BLaER1 treated with 17β-estradiol and CSF1 and Interleukin-3, amounts not matched to agents 10 nM and 100 nM (cell line): ENCODE measurements around the gene TRMT1.

Experiments used
- H3K27ac ChIP-seq, 11 experiments: shearing (Covaris generic); formaldehyde crosslinking; 2 replicates each; pipeline ENCODE4 v1.8.1; 2022
- H3K27me3 ChIP-seq, 11 experiments: shearing (Covaris generic); formaldehyde crosslinking; 2 replicates each; pipeline ENCODE4 v1.8.1; 2022
- H3K36me3 ChIP-seq, 11 experiments: shearing (Covaris generic); formaldehyde crosslinking; 2 replicates each; pipeline ENCODE4 v1.8.1; 2022
- H3K4me1 ChIP-seq, 10 experiments: shearing (Covaris generic); formaldehyde crosslinking; 2 replicates each; pipeline ENCODE4 v1.8.1; 2022
- H3K4me2 ChIP-seq, 11 experiments: shearing (Covaris generic); formaldehyde crosslinking; 2 replicates each; pipeline ENCODE4 v1.8.1; 2022
- H3K4me3 ChIP-seq, 10 experiments: shearing (Covaris generic); formaldehyde crosslinking; 2 replicates each; pipeline ENCODE4 v1.8.1; 2022
- H3K9ac ChIP-seq, 11 experiments: shearing (Covaris generic); formaldehyde crosslinking; 2 replicates each; pipeline ENCODE4 v1.8.1; 2022
- H3K9me3 ChIP-seq, 11 experiments: shearing (Covaris generic); formaldehyde crosslinking; replicated peaks in 1 of 11; 2 replicates each; pipeline ENCODE4 v1.8.1; 2022
- H4K20me1 ChIP-seq, 11 experiments: shearing (Covaris generic); formaldehyde crosslinking; 2 replicates each; pipeline ENCODE4 v1.8.1; 2022
- Cebpa-rat ChIP-seq, 11 experiments: shearing (Covaris generic); IDR thresholded peaks; 2 replicates each; pipeline ENCODE4 v1.8.1; 2022

TRMT1 gene

GRCh38 chr19:13089857-13090507, 26.6 kb downstream of the TRMT1 start:
- Histone ChIP-seq H3K4me1 (peaks cover 49 to 73% (median 67%) of the 10 kb centered on the region in 10 experiments), H4K20me1 (peaks cover 0 to 15% (median 0%) of the 10 kb centered on the region in 11 experiments; a peak in 4 of 22 replicates), H3K36me3 (peaks cover 0 to 12% (median 5%) of the 10 kb centered on the region in 11 experiments; a peak in 7 of 22 replicates), H3K27ac (peak overlapping the region in 8 of 11 experiments; percentile 32 to 79 (median 72); a peak in 13 of 22 replicates), H3K4me3 (no peak overlapping the region; a peak in 2 of 20 replicates), H3K9me3 (no peaks in the 10 kb centered on the region), H3K9ac (peak overlapping the region in 9 of 11 experiments; percentile 24 to 75 (median 63); a peak in 15 of 22 replicates), H3K27me3 (no peaks in the 10 kb centered on the region), H3K4me2 (peak overlapping the region in 9 of 11 experiments; percentile 79 to 100 (median 96); a peak in 19 of 22 replicates)
- TF ChIP-seq Cebpa-rat (IDR thresholded peaks at IDR 0.05) = no peak

DNA sequence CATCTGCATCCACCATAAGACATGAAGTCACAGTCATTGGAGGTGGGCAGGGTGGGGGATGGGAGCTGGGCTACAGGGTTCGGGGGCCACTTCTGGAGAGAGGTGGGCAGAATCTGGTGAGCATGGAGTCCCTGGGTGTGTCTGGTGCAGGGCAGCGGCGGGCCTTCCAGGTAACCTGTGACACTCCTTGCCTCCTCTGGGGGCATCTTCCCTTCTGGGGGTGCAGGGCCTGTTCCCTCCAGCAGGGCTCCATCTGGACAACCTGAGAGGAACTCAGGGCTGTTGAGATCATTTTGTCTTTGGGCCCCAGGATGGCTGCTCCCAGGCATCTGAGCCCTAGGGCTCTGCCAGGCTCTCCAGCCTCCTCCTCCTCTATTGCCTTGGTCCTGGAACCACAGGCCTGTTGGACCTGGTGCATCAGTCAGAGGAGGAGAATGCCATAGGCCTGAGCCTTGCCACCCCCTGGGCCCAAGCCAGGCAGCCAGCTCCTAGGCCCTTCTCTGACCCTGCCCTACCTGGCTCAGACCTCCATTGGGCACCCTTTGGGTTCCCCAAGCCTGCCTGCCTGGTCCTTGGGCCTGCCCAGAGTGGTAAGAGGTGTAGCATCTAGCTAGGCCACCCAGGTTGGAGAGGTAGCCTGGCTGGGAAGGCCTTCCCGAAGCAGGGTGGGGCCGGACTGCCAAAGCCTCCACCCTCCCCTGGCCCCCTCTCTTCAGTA, 27.2 kb downstream of the TRMT1 start:
- Histone ChIP-seq H3K4me2 (peak overlapping the region in 9 of 11 experiments; percentile 79 to 100 (median 96); a peak in 17 of 22 replicates), H3K9ac (peak overlapping the region in 7 of 11 experiments; percentile 24 to 75 (median 70); a peak in 9 of 22 replicates), H3K36me3 (peaks cover 0 to 12% (median 5%) of the 10 kb centered on the region in 11 experiments; a peak in 7 of 22 replicates), H3K4me1 (peaks cover 43 to 67% (median 60%) of the 10 kb centered on the region in 10 experiments), H4K20me1 (peaks cover 0 to 12% (median 0%) of the 10 kb centered on the region in 11 experiments; a peak in 3 of 22 replicates), H3K4me3 (no peak overlapping the region; a peak in 1 of 20 replicates), H3K27ac (peak overlapping the region in 7 of 11 experiments; percentile 8 to 79 (median 73); a peak in 11 of 22 replicates), H3K27me3 (no peaks in the 10 kb centered on the region), H3K9me3 (no peaks in the 10 kb centered on the region)
- TF ChIP-seq Cebpa-rat (IDR thresholded peaks at IDR 0.05) = no peak

DNA sequence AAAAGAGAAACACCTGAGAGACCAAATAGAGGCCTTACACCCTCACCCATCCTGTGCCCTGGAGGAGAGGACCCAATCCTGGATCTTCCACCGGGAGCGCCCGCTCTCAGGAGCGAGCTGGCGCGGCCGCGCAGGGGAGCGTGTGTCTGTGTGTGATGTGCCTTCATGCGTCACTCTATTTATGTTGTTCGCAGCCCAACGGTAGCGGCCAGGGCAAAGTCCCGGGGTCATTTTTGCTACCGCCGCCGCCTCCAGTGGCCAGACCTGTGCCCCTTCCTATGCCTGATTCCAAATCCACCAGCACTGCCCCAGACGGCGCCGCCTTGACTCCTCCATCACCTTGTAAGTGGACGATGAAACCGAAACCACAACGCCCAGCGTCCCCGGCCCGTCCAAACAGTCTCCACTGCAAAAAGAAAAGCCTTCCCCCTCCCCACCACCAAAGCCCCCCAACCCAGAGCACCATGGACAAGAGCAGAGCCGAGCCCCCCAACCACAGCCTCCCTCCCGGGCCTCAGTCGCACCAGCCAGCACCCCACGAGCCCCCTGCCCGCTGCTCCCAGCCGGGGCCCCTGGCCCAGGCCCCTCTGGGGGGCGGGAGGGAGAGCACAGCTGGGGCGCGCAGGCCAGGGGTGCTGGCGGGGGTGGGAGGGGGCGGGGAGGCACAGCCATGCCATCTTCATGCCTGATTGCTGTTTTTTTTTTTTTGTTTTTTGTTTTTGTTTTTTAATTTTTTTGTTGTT, 28.6 kb downstream of the TRMT1 start:
- Histone ChIP-seq H3K27ac (no peak overlapping the region), H3K36me3 (peaks cover 0 to 22% (median 13%) of the 10 kb centered on the region in 11 experiments; a peak in 11 of 22 replicates), H3K9me3 (no peaks in the 10 kb centered on the region), H3K4me3 (no peak overlapping the region), H3K4me1 (peaks cover 30 to 54% (median 47%) of the 10 kb centered on the region in 10 experiments), H3K27me3 (no peaks in the 10 kb centered on the region), H3K9ac (no peak overlapping the region), H4K20me1 (peaks cover 0 to 8% (median 0%) of the 10 kb centered on the region in 11 experiments; a peak in 1 of 22 replicates), H3K4me2 (no peak overlapping the region)
- no peak for TF ChIP-seq Cebpa-rat (IDR thresholded peaks at IDR 0.05)

- no peak overlapping the region for H3K4me3 ChIP-seq
- peaks cover 0 to 26% (median 17%) of the 10 kb centered on the region in 11 experiments; a peak in 11 of 22 replicates for H3K36me3 ChIP-seq
- H3K4me2 ChIP-seq = no peak overlapping the region
- H3K27me3 ChIP-seq = no peaks in the 10 kb centered on the region
- H3K9me3 ChIP-seq = no peaks in the 10 kb centered on the region
- no peak overlapping the region for H3K9ac ChIP-seq
- no peak overlapping the region for H3K27ac ChIP-seq
- no peak for TF ChIP-seq Cebpa-rat (IDR thresholded peaks at IDR 0.05)
- peaks cover 28 to 47% (median 40%) of the 10 kb centered on the region in 10 experiments for H3K4me1 ChIP-seq
- peaks cover 0 to 12% (median 0%) of the 10 kb centered on the region in 11 experiments; a peak in 1 of 22 replicates for H4K20me1 ChIP-seq
Measured at GRCh38 chr19:13087295-13087694, 29.2 kb downstream of the TRMT1 start.

DNA sequence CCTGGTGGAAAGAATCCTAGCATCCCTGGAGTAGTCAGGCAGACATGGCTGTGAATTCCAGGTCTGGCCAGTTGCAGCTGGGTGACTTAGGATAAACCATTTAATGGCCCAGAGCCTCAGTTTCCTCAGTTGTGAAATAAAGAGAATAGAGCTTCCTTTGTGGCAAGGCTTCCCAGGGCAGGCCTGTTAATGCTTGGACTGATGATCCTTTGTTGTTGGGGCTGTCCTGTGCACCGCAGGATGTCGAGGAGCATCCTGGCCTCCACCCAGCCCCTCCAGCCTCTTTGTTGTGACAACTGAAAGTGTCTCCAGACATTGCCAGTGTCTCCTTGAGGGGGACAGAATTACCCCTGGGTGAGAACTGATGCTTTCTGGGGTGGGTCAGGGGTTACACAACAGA, 30.2 kb downstream of the TRMT1 start:
- Histone ChIP-seq H4K20me1 (peaks cover 0 to 12% (median 0%) of the 10 kb centered on the region in 11 experiments; a peak in 1 of 22 replicates), H3K9me3 (no peaks in the 10 kb centered on the region), H3K9ac (no peak overlapping the region), H3K4me3 (no peak overlapping the region), H3K27me3 (no peaks in the 10 kb centered on the region), H3K36me3 (peaks cover 0 to 36% (median 22%) of the 10 kb centered on the region in 11 experiments; a peak in 14 of 22 replicates), H3K4me2 (peak overlapping the region in 1 of 11 experiments; percentile 45; a peak in 3 of 22 replicates), H3K4me1 (peaks cover 19 to 37% (median 30%) of the 10 kb centered on the region in 10 experiments), H3K27ac (no peak overlapping the region)
- TF ChIP-seq Cebpa-rat (IDR thresholded peaks at IDR 0.05) = no peak

DNA sequence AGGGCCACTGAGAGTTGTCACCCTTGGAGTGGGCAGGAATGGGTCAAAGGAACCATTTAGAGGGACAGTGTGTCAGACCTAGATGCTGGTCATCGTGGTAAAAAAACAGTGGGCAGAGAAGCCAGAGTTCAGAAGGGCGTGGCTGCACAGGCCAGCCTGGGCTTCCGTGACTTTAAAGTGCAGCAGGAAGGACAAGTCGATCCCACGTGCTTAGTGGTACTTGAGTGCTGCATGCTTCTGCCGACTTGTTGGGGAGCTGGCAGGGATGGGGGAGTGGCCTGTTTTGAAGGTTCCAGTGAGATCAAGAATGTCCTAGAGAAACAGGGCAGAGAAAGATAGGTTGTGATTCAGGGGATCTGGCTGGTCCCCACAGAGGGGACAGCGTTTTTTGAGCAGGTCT, 30.9 kb downstream of the TRMT1 start:
- Histone ChIP-seq H3K27ac (no peak overlapping the region), H3K4me3 (no peak overlapping the region), H3K36me3 (peaks cover 0 to 40% (median 26%) of the 10 kb centered on the region in 11 experiments; a peak in 14 of 22 replicates), H3K4me1 (peaks cover 12 to 30% (median 24%) of the 10 kb centered on the region in 10 experiments), H3K9me3 (no peaks in the 10 kb centered on the region), H3K4me2 (peak overlapping the region in 3 of 11 experiments; percentile 36 to 46 (median 45); a peak in 6 of 22 replicates), H3K27me3 (no peaks in the 10 kb centered on the region), H4K20me1 (peaks cover 0 to 12% (median 0%) of the 10 kb centered on the region in 11 experiments; a peak in 1 of 22 replicates), H3K9ac (no peak overlapping the region)
- no peak for TF ChIP-seq Cebpa-rat (IDR thresholded peaks at IDR 0.05)

DNA sequence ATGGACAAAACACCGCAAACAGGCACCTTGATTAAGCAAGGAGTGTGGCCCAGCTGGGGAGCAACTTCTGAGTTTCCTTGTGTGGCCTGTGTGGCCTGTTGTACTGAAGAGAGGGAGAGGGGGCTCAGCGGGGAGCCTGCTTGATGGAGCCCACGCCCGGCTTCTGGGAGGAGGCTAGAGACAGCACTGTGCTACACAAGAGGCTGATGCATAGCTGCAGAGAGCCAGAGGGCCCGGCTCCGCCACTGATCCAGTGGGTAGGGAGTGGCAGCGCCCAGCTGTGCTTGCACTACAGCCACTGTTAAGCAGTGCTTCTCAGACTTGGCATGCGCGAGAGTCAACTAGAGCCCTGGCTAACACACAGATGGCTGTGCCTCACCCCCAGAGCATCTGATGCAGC, 32.9 kb downstream of the TRMT1 start:
- TF ChIP-seq Cebpa-rat (IDR thresholded peaks at IDR 0.05) = no peak
- Histone ChIP-seq H3K9me3 (no peaks in the 10 kb centered on the region), H3K36me3 (peaks cover 0 to 54% (median 35%) of the 10 kb centered on the region in 11 experiments; a peak in 15 of 22 replicates), H3K9ac (peak overlapping the region in 3 of 11 experiments; percentile 12 to 18 (median 15); a peak in 1 of 22 replicates), H4K20me1 (peaks cover 0 to 7% (median 0%) of the 10 kb centered on the region in 11 experiments; a peak in 2 of 22 replicates), H3K27ac (no peak overlapping the region), H3K4me2 (no peak overlapping the region), H3K4me3 (no peak overlapping the region), H3K4me1 (peaks cover 10 to 26% (median 20%) of the 10 kb centered on the region in 10 experiments), H3K27me3 (no peaks in the 10 kb centered on the region)

- Histone ChIP-seq H3K36me3 (peaks cover 0 to 59% (median 35%) of the 10 kb centered on the region in 11 experiments; a peak in 15 of 22 replicates), H3K27ac (no peak overlapping the region; a peak in 1 of 22 replicates), H3K4me3 (no peak overlapping the region), H4K20me1 (peaks cover 0 to 9% (median 0%) of the 10 kb centered on the region in 11 experiments; a peak in 4 of 22 replicates), H3K27me3 (no peaks in the 10 kb centered on the region), H3K9ac (peak overlapping the region in 5 of 11 experiments; percentile 3 to 18 (median 12); a peak in 2 of 22 replicates), H3K4me1 (peaks cover 10 to 30% (median 22%) of the 10 kb centered on the region in 10 experiments), H3K4me2 (no peak overlapping the region), H3K9me3 (no peaks in the 10 kb centered on the region)
- no peak for TF ChIP-seq Cebpa-rat (IDR thresholded peaks at IDR 0.05)
Measured at GRCh38 chr19:13083008-13083404, 33.5 kb downstream of the TRMT1 start.
